ENCODE measurements around the gene EPN1. TPM values are rescaled to one million over a fixed set of nuclear protein-coding genes. Genes with fewer than 3 reads are reported as not detected.

Gene EPN1
- total and polyA plus RNA-seq, 2 of the 13 experiments (the other 11 are each of a cell fraction or from before 2014, with no cell fraction given) = 28.9 to 31.7 TPM

- peak; percentile 100 for TF ChIP-seq KLF12 (CRISPR knock-in tag; IDR thresholded peaks at IDR 0.05; ENCODE audit: borderline replicate concordance)
- peak; percentile 99 for TF ChIP-seq KDM5A (IDR thresholded peaks at IDR 0.05; ENCODE audit: borderline replicate concordance, low read length)
- TF ChIP-seq, protein P1, sequence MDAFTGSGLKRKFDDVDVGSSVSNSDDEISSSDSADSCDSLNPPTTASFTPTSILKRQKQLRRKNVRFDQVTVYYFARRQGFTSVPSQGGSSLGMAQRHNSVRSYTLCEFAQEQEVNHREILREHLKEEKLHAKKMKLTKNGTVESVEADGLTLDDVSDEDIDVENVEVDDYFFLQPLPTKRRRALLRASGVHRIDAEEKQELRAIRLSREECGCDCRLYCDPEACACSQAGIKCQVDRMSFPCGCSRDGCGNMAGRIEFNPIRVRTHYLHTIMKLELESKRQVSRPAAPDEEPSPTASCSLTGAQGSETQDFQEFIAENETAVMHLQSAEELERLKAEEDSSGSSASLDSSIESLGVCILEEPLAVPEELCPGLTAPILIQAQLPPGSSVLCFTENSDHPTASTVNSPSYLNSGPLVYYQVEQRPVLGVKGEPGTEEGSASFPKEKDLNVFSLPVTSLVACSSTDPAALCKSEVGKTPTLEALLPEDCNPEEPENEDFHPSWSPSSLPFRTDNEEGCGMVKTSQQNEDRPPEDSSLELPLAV (CRISPR knock-in tag; conservative IDR thresholded peaks at IDR 0.05; ENCODE audit: low read depth) = no peak
- no peak for TF ChIP-seq SETDB1 (CRISPR knock-in tag; IDR thresholded peaks at IDR 0.05; ENCODE audit: borderline replicate concordance)
- TF ChIP-seq SP4 (CRISPR knock-in tag; IDR thresholded peaks at IDR 0.05) = peak; percentile 54; the same call in 1 of the 2 replicates
- TF ChIP-seq, protein P2, sequence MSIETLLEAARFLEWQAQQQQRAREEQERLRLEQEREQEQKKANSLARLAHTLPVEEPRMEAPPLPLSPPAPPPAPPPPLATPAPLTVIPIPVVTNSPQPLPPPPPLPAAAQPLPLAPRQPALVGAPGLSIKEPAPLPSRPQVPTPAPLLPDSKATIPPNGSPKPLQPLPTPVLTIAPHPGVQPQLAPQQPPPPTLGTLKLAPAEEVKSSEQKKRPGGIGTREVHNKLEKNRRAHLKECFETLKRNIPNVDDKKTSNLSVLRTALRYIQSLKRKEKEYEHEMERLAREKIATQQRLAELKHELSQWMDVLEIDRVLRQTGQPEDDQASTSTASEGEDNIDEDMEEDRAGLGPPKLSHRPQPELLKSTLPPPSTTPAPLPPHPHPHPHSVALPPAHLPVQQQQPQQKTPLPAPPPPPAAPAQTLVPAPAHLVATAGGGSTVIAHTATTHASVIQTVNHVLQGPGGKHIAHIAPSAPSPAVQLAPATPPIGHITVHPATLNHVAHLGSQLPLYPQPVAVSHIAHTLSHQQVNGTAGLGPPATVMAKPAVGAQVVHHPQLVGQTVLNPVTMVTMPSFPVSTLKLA (IDR thresholded peaks at IDR 0.05) = peak; percentile 19; the same call in 1 of the 2 replicates
- peak; percentile 68 for TF ChIP-seq GABPA (IDR thresholded peaks at IDR 0.05; ENCODE audit: low read depth, low read length)
- peak; percentile 90 for TF ChIP-seq GABPA (CRISPR knock-in tag; IDR thresholded peaks at IDR 0.05; ENCODE audit: low read depth)
- TF ChIP-seq RARA (CRISPR knock-in tag; IDR thresholded peaks at IDR 0.05) = no peak
- TF ChIP-seq ZNF607 (CRISPR knock-in tag; IDR thresholded peaks at IDR 0.05; ENCODE audit: borderline replicate concordance) = peak; percentile 73
- TF ChIP-seq REPIN1 (CRISPR knock-in tag; IDR thresholded peaks at IDR 0.05; ENCODE audit: borderline replicate concordance, low read depth) = peak; percentile 52; the same call in 1 of the 2 replicates
- TF ChIP-seq ZNF235 (CRISPR knock-in tag; IDR thresholded peaks at IDR 0.05; ENCODE audit: borderline replicate concordance) = 0 out of 2 replicates have a peak, but pooled peaks have one; percentile 47
- TF ChIP-seq, protein P3, sequence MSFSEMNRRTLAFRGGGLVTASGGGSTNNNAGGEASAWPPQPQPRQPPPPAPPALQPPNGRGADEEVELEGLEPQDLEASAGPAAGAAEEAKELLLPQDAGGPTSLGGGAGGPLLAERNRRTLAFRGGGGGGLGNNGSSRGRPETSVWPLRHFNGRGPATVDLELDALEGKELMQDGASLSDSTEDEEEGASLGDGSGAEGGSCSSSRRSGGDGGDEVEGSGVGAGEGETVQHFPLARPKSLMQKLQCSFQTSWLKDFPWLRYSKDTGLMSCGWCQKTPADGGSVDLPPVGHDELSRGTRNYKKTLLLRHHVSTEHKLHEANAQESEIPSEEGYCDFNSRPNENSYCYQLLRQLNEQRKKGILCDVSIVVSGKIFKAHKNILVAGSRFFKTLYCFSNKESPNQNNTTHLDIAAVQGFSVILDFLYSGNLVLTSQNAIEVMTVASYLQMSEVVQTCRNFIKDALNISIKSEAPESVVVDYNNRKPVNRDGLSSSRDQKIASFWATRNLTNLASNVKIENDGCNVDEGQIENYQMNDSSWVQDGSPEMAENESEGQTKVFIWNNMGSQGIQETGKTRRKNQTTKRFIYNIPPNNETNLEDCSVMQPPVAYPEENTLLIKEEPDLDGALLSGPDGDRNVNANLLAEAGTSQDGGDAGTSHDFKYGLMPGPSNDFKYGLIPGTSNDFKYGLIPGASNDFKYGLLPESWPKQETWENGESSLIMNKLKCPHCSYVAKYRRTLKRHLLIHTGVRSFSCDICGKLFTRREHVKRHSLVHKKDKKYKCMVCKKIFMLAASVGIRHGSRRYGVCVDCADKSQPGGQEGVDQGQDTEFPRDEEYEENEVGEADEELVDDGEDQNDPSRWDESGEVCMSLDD (CRISPR knock-in tag; IDR thresholded peaks at IDR 0.05; ENCODE audit: borderline replicate concordance) = no peak
- peak; percentile 82; the same call in 1 of the 2 replicates for TF ChIP-seq AHR (CRISPR knock-in tag; IDR thresholded peaks at IDR 0.05)
- TF ChIP-seq, protein P4, sequence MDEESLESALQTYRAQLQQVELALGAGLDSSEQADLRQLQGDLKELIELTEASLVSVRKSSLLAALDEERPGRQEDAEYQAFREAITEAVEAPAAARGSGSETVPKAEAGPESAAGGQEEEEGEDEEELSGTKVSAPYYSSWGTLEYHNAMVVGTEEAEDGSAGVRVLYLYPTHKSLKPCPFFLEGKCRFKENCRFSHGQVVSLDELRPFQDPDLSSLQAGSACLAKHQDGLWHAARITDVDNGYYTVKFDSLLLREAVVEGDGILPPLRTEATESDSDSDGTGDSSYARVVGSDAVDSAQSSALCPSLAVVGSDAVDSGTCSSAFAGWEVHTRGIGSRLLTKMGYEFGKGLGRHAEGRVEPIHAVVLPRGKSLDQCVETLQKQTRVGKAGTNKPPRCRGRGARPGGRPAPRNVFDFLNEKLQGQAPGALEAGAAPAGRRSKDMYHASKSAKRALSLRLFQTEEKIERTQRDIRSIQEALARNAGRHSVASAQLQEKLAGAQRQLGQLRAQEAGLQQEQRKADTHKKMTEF (CRISPR knock-in tag; IDR thresholded peaks at IDR 0.05) = peak; percentile 82
- TF ChIP-seq, protein P5, sequence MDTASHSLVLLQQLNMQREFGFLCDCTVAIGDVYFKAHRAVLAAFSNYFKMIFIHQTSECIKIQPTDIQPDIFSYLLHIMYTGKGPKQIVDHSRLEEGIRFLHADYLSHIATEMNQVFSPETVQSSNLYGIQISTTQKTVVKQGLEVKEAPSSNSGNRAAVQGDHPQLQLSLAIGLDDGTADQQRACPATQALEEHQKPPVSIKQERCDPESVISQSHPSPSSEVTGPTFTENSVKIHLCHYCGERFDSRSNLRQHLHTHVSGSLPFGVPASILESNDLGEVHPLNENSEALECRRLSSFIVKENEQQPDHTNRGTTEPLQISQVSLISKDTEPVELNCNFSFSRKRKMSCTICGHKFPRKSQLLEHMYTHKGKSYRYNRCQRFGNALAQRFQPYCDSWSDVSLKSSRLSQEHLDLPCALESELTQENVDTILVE (CRISPR knock-in tag; IDR thresholded peaks at IDR 0.05) = peak; percentile 90
- TF ChIP-seq ZNF543 (CRISPR knock-in tag; IDR thresholded peaks at IDR 0.05) = peak; percentile 80; the same call in 1 of the 2 replicates
- TF ChIP-seq CREB1 (IDR thresholded peaks at IDR 0.05) = peak; percentile 17; the same call in 1 of the 2 replicates
- peak; percentile 69; the same call in 1 of the 2 replicates for TF ChIP-seq CREB1 (CRISPR knock-in tag; IDR thresholded peaks at IDR 0.05)
Measured at GRCh38 chr19:55643003-55643886, 31.8 kb upstream of the EPN1 start, which contains the start of gene ZNF581 (continued).
